HG03103 (cell line): ENCODE measurements around the gene SPINK4.

Experiments
- ATAC-seq: cut with Tn5 transposase; IDR thresholded peaks from one replicate; pipeline ENCODE4 v1.9.1; 2021; ENCODE audit warnings: low read depth; ENCODE audit not compliant: unreplicated experiment

SPINK4 gene

DNA sequence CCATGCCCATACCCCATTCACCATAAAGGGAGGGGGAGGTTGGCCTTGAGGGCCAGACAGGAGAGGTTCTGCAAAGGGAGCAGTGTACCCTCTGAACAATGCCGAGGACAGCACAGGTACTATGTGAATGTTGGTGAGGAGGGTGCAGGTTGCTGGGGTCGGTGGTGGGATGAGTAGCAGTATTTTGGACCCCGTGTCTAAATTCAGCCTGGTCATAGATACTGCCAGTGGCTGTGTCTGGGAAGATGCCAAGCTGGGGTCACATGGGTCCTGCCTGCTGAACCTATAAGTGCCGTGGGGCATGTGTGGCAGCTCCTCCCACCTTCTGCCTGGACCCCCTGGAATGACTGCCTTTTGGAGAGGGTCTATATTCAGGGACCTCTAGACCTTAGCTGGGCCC is 11.4 kb upstream of the SPINK4 start:
- ATAC-seq: no peak

GRCh38 chr9:33229359-33230114 is 10.4 kb upstream of the SPINK4 start:
- no peak for ATAC-seq

- no peak for ATAC-seq
These were observed 9.0 kb upstream of the SPINK4 start for GRCh38 chr9:33230756-33231622.

GRCh38 chr9:33231623-33231942 is 8.4 kb upstream of the SPINK4 start:
- ATAC-seq: no peak

DNA sequence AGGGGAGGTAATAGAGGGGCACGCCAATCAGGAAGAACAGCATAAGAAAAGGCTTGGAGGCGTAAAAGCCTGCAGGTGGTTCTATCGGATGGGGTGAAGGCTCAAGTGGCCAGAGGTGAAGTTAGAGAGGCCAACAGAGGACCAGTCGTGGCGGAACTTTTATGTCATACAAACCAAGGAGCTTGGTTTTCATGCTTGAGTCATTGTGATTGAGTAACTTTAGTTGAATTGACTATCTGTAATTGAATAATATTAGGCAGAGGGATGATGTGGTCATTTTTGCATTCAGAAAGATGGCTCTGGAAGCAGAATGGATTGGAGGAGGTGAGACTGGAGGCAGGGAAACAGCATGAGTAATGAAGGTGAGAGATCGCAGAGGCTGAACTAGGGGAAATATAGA is 7.2 kb upstream of the SPINK4 start:
- no peak for ATAC-seq

GRCh38 chr9:33233626-33234342 is 6.2 kb upstream of the SPINK4 start:
- no peak for ATAC-seq

- ATAC-seq: no peak
These were observed 5.2 kb upstream of the SPINK4 start for GRCh38 chr9:33234511-33235467.

- ATAC-seq: no peak
These were observed 3.4 kb upstream of the SPINK4 start for GRCh38 chr9:33236571-33236970.

DNA sequence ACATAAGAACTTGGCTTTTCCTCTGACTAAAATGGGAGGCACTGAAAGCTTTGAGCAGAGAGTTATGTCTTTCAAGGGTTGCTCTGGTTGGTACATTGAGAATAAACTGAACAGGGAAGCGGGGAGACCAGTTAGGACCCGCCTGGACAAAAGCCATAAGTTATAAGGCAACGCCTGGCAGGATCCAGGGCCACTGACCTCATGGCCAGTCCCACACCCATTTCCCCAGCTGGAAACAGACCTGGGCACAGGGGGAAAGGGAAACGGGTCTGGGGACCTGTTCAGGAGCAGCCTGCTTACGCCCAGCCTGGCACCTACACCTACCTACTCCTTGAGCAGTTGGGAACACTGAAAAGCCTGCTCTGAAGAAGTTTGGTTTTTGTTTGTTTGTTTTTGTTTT is 1.3 kb downstream of the SPINK4 start:
- ATAC-seq: no peak

- no peak for ATAC-seq
These were observed 2.7 kb downstream of the SPINK4 start for GRCh38 chr9:33242609-33243134.

- no peak for ATAC-seq
These were observed 4.3 kb downstream of the SPINK4 start for GRCh38 chr9:33244137-33244784.

GRCh38 chr9:33245341-33245740 is 5.4 kb downstream of the SPINK4 start:
- ATAC-seq: no peak

DNA sequence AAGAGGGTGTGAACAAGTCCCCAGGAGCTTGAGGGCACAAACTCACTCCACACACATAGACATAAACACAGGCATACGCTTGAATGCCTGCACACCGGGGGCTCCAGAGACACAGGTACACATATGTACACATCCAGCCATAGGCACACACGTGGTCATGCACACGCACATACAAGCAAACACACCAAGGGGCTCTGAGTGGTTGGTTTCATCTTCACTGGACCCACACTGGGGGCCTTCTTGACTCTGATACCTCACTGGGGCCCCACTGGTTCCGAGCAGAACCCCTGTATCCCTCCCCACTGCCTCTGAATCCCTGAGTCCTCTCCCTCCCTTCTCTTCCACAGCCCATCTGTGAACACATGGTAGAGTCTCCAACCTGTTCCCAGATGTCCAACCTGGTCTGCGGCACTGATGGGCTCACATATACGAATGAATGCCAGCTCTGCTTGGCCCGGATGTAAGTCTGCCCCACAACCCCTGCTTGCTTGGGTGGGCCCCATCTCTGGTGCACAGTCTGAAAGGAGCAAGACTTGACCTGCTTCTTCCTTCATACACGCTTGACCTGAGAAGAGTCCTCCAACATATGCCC is 6.4 kb downstream of the SPINK4 start:
- ATAC-seq: no peak

GRCh38 chr9:33248606-33249005 is 8.6 kb downstream of the SPINK4 start:
- no peak for ATAC-seq

DNA sequence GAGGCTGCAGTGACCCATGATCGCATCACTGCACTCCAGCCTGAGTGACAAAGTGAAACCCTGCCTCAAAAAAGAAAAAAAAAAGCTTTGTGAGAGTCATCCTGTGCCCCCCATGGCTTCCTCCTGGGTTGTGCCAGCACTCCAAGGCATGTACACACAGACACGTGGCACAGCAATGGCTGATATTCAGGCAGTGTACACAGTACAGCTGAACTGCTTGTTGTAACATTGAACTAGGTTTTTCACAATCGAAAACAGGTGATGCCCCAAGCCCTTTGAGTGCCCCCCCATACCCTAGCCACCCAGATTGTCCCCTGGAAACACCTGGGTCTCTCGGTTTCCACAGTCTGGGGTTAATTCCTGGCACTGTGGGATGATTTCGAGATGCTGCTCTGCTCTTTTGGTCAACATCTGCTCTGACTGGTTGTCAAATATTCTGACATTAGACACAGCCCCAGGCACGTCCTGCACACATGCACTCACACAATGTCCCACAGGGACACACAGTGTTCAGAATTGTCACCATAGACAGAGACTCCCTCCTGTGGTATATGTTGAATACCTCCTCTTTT is 9.2 kb downstream of the SPINK4 start:
- peak; percentile 48 for ATAC-seq

- no peak for ATAC-seq
These were observed 10.0 kb downstream of the SPINK4 start for GRCh38 chr9:33249983-33250382.

GRCh38 chr9:33250458-33250995 is 10.6 kb downstream of the SPINK4 start:
- ATAC-seq: no peak

DNA sequence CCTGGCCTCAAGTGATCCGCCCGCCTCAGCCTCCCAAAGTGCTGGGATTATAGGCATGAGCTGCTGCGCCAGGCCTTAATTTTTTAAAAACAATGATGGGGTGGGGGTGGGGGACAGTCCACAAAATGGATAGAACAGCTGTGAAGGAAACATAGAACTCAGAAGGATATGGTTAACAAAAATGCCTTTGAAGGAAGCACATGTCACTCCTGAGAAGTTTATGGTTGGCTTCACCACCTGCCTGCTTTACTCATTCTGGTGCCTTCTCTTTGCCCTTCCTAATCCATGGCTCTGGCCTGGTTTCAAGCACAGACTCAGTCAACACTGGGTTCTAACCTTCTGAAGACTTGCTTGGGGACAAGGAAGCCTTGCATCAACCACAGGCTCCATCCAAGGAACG is 14.2 kb downstream of the SPINK4 start:
- ATAC-seq: no peak

DNA sequence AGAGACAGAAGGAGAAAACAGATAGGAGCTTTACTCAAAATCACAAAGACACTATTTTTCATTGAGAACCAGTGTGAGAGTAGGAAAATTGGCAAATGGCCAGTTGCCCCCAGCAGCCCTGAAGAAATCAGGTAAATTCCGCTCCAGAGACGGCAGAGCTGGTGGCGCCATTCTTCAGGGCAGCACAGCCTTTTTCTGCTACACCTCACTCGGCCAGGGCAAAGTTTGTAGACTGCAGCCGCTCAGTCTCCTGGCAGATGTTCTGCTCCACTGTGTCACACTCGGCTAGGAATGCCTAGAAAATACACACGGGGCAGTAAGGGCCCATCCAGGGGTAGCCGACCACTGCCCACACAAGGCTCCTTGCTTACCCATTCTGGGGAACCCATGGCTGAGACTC is 15.0 kb downstream of the SPINK4 start:
- no peak for ATAC-seq
